DND-41 (cell line): ENCODE results near the gene UBTD1.

Experiments used
- CTCF ChIP-seq: IDR thresholded peaks from 2 replicates; pipeline ENCODE4 v1.5.1; 2012; ENCODE audit warnings: borderline replicate concordance, low read length, moderate library complexity, mild to moderate bottlenecking; ENCODE audit not compliant: poor library complexity, severe bottlenecking; ENCODE audit errors: extremely low read depth
- EZH2 ChIP-seq: IDR thresholded peaks from 3 replicates; pipeline ENCODE4 v1.6.1; 2012; ENCODE audit warnings: borderline replicate concordance, low read depth, mild to moderate bottlenecking, moderate library complexity, low read length, inconsistent platforms; ENCODE audit not compliant: severe bottlenecking

- TF ChIP-seq CTCF, result no peak
- TF ChIP-seq EZH2, result no peak
Observed at GRCh38 chr10:97466755-97467154, 32.0 kb upstream of the UBTD1 start.
